ENCODE results near the gene ASPHD2. TPM values are rescaled to one million over a fixed set of nuclear protein-coding genes. Genes with fewer than 3 reads are reported as not detected.

Gene ASPHD2
- total RNA-seq, 4 donors from 2014 or later = 0.38 to 2.4 (median 1.6) TPM

- Histone ChIP-seq H3K4me3 (replicated peaks in 1 of 3) (no peak overlapping the region), H3K27me3 (no peaks in the 10 kb centered on the region), H3K36me3 (peaks cover 40 to 46% of the 10 kb centered on the region in 2 donors), H3K4me1 (no peaks in the 10 kb centered on the region), H3K27ac (no peak overlapping the region), H3K9me3 (no peaks in the 10 kb centered on the region)
- TF ChIP-seq POLR2A (IDR thresholded peaks at IDR 0.05) (no peak), CTCF (IDR thresholded peaks at IDR 0.05) (no peak)
- DNase-seq = no peak
- 77% methylated on average over 3 of the region's 3 CpGs for WGBS, 2 donors
- intact Hi-C loops (cut with DNase I) = no loop called here
Observed at GRCh38 chr22:26462641-26463040, 33.6 kb downstream of the ASPHD2 start.

- TF ChIP-seq CTCF (IDR thresholded peaks at IDR 0.05) = no peak
- no peak for TF ChIP-seq POLR2A (IDR thresholded peaks at IDR 0.05)
- Histone ChIP-seq H3K4me3 (replicated peaks in 1 of 3) (no peak overlapping the region), H3K36me3 (peaks cover 41 to 45% of the 10 kb centered on the region in 2 donors), H3K27ac (no peak overlapping the region), H3K4me1 (no peaks in the 10 kb centered on the region), H3K27me3 (no peaks in the 10 kb centered on the region), H3K9me3 (no peaks in the 10 kb centered on the region)
- intact Hi-C loops (cut with DNase I) = no loop called here
- 64 to 69% methylated on average over 6 to 10 of the region's 10 CpGs for WGBS, 2 donors
- DNase-seq = no peak
Observed at GRCh38 chr22:26463101-26463661, 34.1 kb downstream of the ASPHD2 start.

- Histone ChIP-seq H3K9me3 (no peaks in the 10 kb centered on the region), H3K4me3 (replicated peaks in 1 of 3) (no peak overlapping the region), H3K4me1 (no peaks in the 10 kb centered on the region), H3K36me3 (peaks cover 44 to 49% of the 10 kb centered on the region in 2 donors), H3K27ac (no peak overlapping the region), H3K27me3 (no peaks in the 10 kb centered on the region)
- TF ChIP-seq POLR2A (IDR thresholded peaks at IDR 0.05) (no peak), CTCF (IDR thresholded peaks at IDR 0.05) (no peak)
- DNase-seq = no peak
- WGBS, 2 donors = 80 to 86% methylated on average over 6 to 7 of the region's 9 CpGs
- intact Hi-C loops (cut with DNase I) = no loop called here
Observed at GRCh38 chr22:26463688-26464087, 34.6 kb downstream of the ASPHD2 start.

GRCh38 chr22:26464312-26464711 lies 35.3 kb downstream of the ASPHD2 start:
- Histone ChIP-seq H3K4me3 (replicated peaks in 1 of 3) (no peak overlapping the region), H3K27me3 (no peaks in the 10 kb centered on the region), H3K4me1 (no peaks in the 10 kb centered on the region), H3K9me3 (no peaks in the 10 kb centered on the region), H3K27ac (no peak overlapping the region), H3K36me3 (peaks cover 48 to 53% of the 10 kb centered on the region in 2 donors)
- 69 to 76% methylated on average over 5 to 7 of the region's 7 CpGs for WGBS, 2 donors
- intact Hi-C loops (cut with DNase I) = no loop called here
- DNase-seq = no peak
- TF ChIP-seq CTCF (IDR thresholded peaks at IDR 0.05) = no peak
- TF ChIP-seq POLR2A (IDR thresholded peaks at IDR 0.05) = no peak

- H3K27me3 ChIP-seq = no peaks in the 10 kb centered on the region
- H3K36me3 ChIP-seq = peaks cover 64 to 72% of the 10 kb centered on the region in 2 donors
- H3K4me3 ChIP-seq (replicated peaks in 1 of 3) = no peak overlapping the region
- 81 to 88% methylated on average over 5 of the region's 5 CpGs for WGBS, 2 donors
- TF ChIP-seq CTCF (IDR thresholded peaks at IDR 0.05) = no peak
- intact Hi-C loops (cut with DNase I) = no loop called here
- H3K4me1 ChIP-seq = no peaks in the 10 kb centered on the region
- peak overlapping the region in 1 of 3 donors; percentile 9 for H3K27ac ChIP-seq
- peak in 1 of 2 donors; percentile 5 for DNase-seq
- H3K9me3 ChIP-seq = no peaks in the 10 kb centered on the region
Observed at GRCh38 chr22:26466196-26466595, 37.1 kb downstream of the ASPHD2 start.
